GM12865 (cell line): ENCODE measurements around the gene EIF2A.

Source experiments
- DNase-seq: peaks from one replicate; pipeline ENCODE4 v3.0.0; 2010; ENCODE audit warnings: low read depth
- H3K4me3 ChIP-seq: 2 replicates; pipeline ENCODE4 v1.5.1; 2011; ENCODE audit warnings: mild to moderate bottlenecking, low read depth, low read length, control low read depth
- CTCF ChIP-seq: IDR thresholded peaks from 2 replicates; pipeline ENCODE4 v1.5.1; 2011; ENCODE audit warnings: low read length, control low read depth, low read depth, inconsistent platforms; ENCODE audit not compliant: insufficient read depth; ENCODE audit errors: missing control alignments

Gene EIF2A

GRCh38 chr3:150540991-150541390 is 5.6 kb upstream of the EIF2A start:
- no peak for TF ChIP-seq CTCF
- no peak for DNase-seq
- no peak overlapping the region for H3K4me3 ChIP-seq

- TF ChIP-seq CTCF: no peak
- no peak for DNase-seq
- H3K4me3 ChIP-seq: no peak overlapping the region
Measured at GRCh38 chr3:150543128-150543527, 3.5 kb upstream of the EIF2A start.

- DNase-seq: no peak
- TF ChIP-seq CTCF: no peak
- H3K4me3 ChIP-seq: no peak overlapping the region
Measured at GRCh38 chr3:150543531-150543930, 3.1 kb upstream of the EIF2A start.

- DNase-seq: no peak
- no peak for TF ChIP-seq CTCF
- H3K4me3 ChIP-seq: peak overlapping the region; percentile 92
Measured at GRCh38 chr3:150544041-150544440, 2.5 kb upstream of the EIF2A start.

- no peak for DNase-seq
- TF ChIP-seq CTCF: no peak
- H3K4me3 ChIP-seq: peak overlapping the region; percentile 92
Measured at GRCh38 chr3:150544726-150545125, 1.9 kb upstream of the EIF2A start.

- peak overlapping the region; percentile 92 for H3K4me3 ChIP-seq
- DNase-seq: peak; percentile 35
- no peak for TF ChIP-seq CTCF
Measured at GRCh38 chr3:150545419-150546225, 965 bp upstream of the EIF2A start.

GRCh38 chr3:150547045-150547741 is 606 bp downstream of the EIF2A start:
- no peak for DNase-seq
- H3K4me3 ChIP-seq: peak overlapping the region; percentile 95
- no peak for TF ChIP-seq CTCF
